GM18502 (cell line): ENCODE measurements around the gene ARL5A.
"Not testable (repeated sequence)": the region's sequence is repeated elsewhere in the genome, so short reads cannot be mapped to it uniquely, and the experiment has no call there.

Experiments used
- ATAC-seq: cut with Tn5 transposase; IDR thresholded peaks from one replicate; pipeline ENCODE4 v1.9.1; 2021; ENCODE audit warnings: mild to moderate bottlenecking; ENCODE audit not compliant: unreplicated experiment, poor library complexity

ARL5A gene

GRCh38 chr2:151799886-151800292 is 28.3 kb downstream of the ARL5A start:
- no peak for ATAC-seq

- no peak for ATAC-seq
These were observed 31.4 kb downstream of the ARL5A start for GRCh38 chr2:151796774-151797173.

GRCh38 chr2:151795646-151796240 is 32.5 kb downstream of the ARL5A start:
- ATAC-seq: no peak

GRCh38 chr2:151794422-151794821 is 33.8 kb downstream of the ARL5A start:
- not testable (repeated sequence) for ATAC-seq

GRCh38 chr2:151793123-151793522 is 35.1 kb downstream of the ARL5A start:
- no peak for ATAC-seq

GRCh38 chr2:151792589-151792988 is 35.6 kb downstream of the ARL5A start:
- ATAC-seq: no peak

- ATAC-seq: no peak
These were observed 36.7 kb downstream of the ARL5A start for GRCh38 chr2:151791545-151791944.

GRCh38 chr2:151790689-151791088 is 37.5 kb downstream of the ARL5A start:
- no peak for ATAC-seq

- ATAC-seq: no peak
These were observed 39.0 kb downstream of the ARL5A start for GRCh38 chr2:151789055-151789834.

- no peak for ATAC-seq
These were observed 41.7 kb downstream of the ARL5A start for GRCh38 chr2:151786483-151786882.

GRCh38 chr2:151786077-151786476 is 42.1 kb downstream of the ARL5A start:
- no peak for ATAC-seq

- ATAC-seq: no peak
These were observed 45.1 kb downstream of the ARL5A start for GRCh38 chr2:151783133-151783520.

- ATAC-seq: no peak
These were observed 45.7 kb downstream of the ARL5A start for GRCh38 chr2:151782378-151783132.

- no peak for ATAC-seq
These were observed 46.6 kb downstream of the ARL5A start for GRCh38 chr2:151781642-151782041.

- ATAC-seq: no peak
These were observed 47.3 kb downstream of the ARL5A start for GRCh38 chr2:151780938-151781337.

GRCh38 chr2:151777935-151778334 is 50.3 kb downstream of the ARL5A start:
- no peak for ATAC-seq

- ATAC-seq: no peak
These were observed 50.7 kb downstream of the ARL5A start for GRCh38 chr2:151777487-151777886.

GRCh38 chr2:151776367-151776766 is 51.9 kb downstream of the ARL5A start:
- ATAC-seq: no peak

GRCh38 chr2:151775057-151775740 is 53.0 kb downstream of the ARL5A start:
- no peak for ATAC-seq

- ATAC-seq: no peak
These were observed 53.7 kb downstream of the ARL5A start for GRCh38 chr2:151774506-151774905.
